HG02981 (cell line): ENCODE measurements around the gene IPMK.
"Not testable (repeated sequence)": the region's sequence is repeated elsewhere in the genome, so short reads cannot be mapped to it uniquely, and the experiment has no call there.

ENCODE experiments used
- ATAC-seq: cut with Tn5 transposase; IDR thresholded peaks from one replicate; pipeline ENCODE4 v1.9.1; 2021; ENCODE audit warnings: mild to moderate bottlenecking, moderate library complexity; ENCODE audit not compliant: unreplicated experiment

Gene IPMK

DNA sequence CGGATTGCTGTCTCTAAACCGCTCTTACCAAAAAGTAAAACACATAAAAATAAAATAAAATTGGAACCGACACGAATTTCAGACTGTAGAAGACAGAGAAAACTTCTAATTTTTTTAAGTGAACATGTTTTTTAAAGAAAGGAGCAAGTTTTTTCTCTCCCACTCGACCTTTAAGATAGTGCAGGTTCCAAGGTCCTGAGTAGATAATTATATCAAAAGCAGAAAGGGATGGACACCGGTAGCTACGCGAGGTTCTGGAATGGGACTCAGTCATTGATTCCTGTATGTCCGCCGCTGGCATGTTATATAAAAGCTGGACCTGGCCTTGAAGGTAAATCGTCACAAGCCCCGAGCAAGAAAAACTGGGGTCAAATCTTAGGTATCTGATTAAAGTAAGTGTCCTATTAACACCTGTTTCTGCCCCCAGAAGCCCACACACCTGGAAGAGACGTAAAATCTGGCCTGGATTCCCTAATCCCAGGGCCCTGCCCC, 806 bp upstream of the IPMK start:
- peak; percentile 0 for ATAC-seq

DNA sequence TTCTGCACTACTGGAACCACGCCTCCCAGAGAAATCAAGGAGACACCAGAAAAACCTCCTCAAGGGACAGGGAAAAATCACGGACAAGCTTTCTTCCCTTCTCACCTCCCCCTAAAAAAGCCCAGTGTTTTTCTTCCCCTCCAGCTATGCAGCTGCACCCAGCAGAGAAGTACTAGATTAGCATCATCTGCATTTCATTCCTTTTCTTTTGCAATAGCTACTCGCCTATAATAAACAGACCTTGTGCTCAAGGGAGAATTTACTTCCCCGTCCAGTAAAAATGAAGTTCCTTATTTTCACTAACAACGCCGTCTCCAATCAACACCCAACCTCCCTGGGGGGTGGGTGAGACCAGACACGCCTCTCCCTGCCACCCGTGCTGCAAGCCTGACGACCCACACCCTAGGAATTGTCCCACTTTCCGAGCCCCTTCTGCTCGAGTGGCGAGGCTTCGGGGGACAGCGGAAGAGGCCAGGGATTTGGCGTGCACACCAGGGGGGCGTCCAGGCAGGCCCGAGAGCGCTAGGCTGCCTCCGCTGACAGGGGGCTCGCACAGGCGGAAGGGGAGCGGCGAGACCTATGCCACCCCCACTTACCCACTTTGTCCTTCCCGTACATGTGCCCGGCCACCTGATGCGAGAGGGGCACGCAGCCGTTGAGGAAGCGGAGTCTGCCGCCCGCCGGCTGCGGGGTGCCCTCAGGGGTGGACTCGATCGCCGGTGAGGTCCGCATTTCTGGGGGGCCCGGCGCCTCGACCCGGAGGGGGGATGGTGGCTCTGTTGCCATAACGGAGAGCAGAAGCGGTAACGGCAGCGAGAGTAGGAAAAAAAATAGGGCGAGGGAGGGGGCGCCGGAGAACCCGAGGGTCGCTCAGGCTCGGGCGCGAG, 625 bp downstream of the IPMK start:
- ATAC-seq: no peak

DNA sequence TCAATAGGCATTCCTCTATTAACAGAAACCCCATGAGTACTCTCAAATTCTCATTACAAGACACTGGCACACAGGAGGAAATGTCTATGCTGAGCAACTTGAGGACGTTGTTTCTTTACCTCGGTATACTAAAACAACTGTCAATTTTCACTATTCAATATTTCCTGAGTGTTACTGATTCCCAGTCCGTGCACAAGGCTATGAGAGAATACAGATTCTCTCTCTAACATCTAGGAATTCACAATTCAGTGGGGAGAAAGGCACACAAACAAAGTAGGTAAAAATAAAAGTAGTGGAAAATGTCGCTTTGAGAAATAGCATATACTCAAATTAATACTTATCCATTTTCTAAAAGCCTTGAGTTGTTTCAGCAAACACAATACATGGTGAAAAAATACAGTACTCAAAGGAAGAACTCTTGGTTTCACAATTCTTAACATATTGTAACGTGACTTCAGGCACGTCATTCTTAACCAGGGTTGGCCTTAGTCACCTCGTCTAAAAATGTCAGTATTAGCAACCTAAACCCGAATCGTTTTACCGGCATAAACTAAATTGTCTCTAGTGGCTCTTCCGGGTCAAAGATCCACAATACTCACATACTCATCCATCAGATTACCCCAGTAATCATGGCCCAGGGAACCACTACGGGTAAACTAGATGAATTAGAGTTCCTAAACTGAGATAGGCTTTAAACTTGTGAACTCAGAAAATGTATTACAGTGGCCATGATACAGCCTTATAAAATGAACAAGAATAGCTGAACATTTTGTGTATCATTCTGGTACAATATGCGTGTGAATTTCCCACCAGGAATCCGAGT, 1.5 kb downstream of the IPMK start:
- peak; percentile 17 for ATAC-seq

DNA sequence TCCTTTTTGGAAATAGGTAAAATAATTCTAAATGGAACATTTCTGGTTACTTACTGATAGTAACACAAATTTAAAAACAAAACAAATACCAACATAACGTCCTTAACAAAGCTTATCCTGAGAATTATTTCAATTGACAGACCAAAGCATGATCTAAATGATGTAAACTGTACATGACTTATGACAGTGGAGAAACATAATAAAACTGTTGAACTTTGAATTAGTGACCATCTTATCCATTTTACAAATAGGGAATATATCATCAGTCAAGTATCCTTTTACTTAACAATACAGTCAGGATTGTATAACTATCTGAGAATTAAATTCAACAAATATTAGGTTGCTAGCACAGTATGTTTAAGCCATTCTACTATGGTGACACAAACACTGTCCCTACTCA, 2.4 kb downstream of the IPMK start:
- ATAC-seq: no peak

DNA sequence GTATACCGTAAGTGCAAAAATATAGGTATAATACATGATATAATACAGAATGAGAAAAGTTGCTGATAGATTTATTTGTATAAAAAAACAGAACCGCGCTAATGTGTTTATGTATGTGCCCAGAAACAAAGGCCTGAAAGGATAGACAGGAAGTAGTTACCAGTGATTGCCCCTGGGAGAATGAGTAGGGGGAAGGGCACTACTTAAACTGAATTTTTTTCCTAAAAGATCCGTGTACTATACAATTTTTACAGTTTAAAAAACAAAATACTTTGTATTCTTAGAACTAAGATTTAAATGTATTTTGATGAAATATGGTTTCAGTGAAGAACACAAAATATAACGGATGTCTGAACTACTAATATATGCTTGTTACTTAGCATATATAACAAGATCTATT, 2.9 kb downstream of the IPMK start:
- ATAC-seq: no peak

DNA sequence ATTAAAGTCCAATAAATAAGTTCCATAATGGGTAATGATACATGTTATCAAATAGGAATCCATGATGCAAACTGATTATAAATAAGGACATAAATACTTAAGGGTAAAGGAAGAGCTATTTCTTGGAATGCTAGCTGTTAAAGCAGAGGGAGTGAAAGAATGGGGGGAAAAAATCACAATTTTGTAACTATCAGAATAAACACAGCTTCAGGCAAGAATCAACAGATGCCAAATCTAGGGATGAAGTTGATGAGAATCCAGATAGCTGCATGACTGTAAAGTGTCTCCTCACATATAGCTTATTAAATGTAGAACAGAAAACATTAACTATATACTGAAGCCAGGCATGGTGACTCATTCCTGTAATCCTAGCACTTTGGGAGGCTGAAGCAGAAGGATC, 4.9 kb downstream of the IPMK start:
- ATAC-seq: no peak

DNA sequence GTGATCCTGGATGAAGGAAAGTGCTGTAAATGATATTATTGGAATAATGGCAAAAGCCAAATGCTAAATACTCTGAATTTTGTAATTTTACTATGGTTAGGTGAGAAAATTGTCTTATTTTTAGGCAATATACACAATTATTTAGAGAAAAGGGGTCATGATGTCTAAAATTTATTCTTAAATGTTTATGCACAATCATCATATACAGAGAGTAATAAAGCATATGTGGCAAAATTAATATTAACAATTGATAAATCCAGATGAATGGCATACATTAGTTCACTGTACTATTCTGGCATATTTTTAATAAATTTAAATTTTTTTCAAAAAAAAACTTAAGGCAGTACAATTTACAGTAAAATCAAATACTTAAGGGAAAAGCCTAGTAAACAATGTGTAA, 7.4 kb downstream of the IPMK start:
- ATAC-seq: no peak

DNA sequence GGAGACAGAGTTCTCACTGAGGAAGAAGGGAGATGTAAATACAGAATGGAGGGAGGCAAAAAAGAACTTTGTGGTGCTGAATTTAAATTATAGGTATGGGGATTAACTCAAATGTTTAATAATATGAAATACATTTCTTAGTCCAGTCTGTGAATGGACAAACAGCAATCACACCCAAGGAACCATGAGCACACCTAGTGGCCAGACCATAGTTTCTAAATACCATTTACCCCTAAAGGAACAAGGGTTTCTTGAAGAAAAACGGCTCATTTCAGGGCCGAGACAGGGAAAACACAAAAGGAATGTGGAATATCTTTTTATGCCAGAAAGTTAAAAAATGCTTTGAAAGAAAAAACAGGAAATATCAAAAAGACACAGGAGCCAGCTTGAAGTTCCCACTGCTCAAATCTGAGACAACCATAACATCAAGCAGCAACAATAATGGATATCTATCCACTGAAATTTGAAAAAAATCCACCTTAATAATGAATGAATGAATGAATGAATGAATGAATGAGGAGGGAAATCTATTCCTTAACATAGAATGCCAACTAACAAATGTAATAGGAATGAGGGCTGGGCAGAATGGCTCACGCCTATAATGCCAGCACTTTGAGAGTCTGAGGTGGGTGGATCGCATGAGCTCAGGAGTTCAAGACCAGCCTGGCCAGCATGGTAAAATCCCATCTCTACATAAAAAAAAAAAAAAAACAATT, 8.6 kb downstream of the IPMK start:
- ATAC-seq: no peak

DNA sequence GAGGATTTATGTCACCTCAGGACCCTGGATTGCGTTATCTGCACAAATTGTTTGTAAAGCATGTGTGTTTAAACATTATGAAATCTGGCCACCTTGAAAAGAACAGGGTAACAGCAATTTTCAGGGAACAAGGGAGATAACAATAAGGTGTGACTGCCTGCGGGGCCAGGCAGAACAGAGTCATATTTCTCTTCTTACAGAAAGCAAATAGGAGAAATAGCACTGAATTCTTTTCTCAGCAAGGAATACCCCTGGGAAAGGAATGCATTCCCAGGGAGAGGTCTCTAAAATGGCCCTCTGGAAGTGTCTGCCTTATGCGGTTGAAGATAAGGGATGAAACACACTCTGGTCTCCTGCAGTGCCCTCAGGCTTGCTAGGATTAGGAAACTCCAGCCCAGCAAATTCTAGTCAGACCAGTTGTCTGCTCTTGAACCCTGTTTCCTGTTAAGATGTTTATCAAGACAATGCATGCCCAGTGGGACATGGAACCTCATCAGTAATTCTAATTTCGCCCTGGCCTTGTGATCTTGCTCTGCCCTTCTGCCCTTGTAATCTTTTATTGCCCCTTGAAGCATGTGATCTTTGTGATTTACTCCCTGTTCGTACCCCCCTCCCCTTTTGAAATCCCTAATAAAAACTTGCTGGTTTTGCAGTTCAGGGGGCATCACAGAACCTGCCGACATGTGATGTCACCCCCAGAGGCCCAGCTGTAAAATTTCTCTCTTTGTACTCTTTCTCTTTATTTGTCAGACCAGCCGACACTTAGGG, 11.5 kb downstream of the IPMK start:
- not testable (repeated sequence) for ATAC-seq

DNA sequence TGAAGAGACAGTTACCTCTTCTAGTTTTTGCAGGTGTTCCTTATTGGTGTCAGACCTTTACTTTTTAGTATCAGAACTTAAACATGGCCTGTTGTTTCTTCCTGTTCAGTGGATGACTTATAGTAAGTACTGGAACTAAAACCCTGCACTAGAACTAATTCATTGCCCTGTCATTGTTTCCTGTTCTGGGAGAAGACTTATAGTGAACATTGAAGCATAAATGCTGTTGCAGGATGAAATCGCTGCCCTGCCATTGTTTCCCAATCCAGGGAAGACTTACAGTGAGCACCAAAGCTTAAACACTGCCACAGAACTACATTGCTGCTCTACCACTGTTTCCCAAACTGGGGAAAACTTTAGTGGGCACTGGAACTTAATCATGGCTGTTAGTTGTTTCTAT, 13.1 kb downstream of the IPMK start:
- no peak for ATAC-seq

DNA sequence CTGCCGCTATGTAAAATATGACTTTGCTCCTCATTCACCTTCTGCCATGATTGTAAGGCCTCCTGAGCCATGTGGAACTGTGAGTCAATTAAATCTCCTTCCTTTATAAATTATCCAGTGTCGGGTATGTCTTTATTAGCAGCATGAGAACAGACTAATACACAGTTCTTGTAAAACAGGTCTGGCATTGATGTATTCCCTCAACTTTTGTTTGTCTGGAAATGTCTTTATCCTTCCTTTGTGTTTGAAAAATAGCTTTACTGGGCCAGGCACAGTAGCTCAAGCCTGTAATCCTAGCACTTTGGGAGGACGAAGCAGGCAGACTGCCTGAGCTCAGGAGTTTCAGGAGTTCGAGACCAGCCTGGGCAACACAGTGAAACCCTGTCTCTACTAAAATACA, 14.5 kb downstream of the IPMK start:
- no peak for ATAC-seq

DNA sequence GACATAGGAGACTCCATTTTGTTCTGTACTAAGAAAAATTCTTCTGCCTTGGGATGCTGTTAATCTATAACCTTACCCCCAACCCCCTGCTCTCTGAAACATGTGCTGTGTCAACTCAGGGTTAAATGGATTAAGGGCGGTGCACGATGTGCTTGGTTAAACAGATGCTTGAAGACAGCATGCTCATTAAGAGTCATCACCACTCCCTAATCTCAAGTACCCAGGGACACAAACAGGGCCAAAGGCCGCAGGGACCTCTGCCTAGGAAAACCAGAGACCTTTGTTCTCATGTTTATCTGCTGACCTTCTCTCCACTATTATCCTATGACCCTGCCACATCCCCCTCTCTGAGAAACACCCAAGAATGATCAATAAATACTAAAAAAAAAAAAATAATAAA, 23.0 kb downstream of the IPMK start:
- ATAC-seq: not testable (repeated sequence)

DNA sequence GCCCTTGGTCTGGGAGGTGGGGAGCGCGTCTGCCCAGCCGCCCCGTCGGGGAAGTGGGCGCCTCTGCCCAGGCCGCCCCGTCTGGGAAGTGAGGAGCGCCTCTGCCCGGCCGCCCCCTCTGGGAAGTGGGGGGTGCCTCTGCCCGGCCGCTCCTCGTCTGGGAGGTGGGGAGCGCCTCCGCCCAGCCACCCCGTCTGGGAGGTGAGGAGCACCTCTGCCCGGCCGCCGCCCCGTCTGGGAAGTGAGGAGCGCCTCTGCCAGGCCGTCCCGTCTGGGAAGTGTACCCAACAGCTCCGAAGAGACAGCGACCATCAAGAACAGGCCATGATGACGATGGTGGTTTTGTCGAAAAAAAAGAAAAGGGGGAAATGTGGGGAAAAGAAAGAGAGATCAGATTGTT, 23.5 kb downstream of the IPMK start:
- not testable (repeated sequence) for ATAC-seq

DNA sequence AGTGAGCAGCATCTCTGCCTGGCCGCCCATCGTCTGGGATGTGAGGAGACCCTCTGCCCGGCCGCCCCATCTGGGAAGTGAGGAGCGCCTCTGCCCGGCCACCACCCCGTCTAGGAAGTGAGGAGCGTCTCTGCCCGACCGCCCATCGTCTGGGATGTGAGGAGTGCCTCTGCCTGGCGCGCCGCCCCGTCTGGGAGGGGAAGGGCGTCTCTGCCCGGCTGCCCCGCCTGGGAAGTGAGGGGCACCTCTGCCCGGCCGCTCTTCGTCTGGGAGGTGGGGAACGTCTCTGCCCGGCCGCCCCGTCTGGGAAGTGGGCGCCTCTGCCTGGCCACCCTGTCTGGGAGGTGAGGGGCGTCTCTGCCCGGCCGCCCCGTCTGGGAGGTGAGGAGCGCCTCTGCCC, 23.9 kb downstream of the IPMK start:
- not testable (repeated sequence) for ATAC-seq

DNA sequence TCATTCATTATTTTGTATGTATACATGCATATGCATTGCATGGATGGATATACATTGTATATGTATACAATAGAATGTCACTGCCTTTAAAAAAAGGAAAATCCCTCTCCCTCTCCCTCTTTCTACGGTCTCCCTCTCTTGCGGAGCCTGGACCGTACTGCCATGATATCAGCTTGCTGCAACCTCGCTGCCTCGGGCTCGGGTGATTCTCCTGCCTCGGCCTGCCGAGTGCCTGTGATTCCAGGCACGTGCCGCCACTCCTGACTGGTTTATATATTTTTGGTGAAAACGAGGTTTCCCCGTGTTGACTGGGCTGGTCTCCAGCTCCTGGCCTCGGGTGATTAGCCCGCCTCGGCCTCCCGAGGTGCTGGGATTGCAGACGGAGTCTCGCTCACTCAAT, 24.4 kb downstream of the IPMK start:
- no peak for ATAC-seq

DNA sequence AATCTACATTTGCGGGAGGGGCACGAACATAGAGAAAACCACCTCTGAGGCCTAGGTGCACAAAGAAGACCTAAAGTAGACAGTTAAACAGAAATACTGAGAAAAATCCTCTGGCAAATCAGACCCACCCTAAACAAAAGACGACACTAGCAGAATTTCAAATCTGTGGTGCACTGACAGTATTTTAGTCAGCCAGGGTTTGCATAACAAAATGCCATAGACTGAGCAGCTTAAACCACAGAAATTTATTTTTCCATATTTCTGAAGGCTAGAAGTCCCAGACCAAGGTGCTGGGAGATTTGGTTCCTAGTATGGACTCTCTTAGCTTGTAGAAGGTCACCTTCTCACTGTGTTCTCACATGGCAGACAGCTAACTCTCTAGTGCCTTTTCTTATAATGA, 26.3 kb downstream of the IPMK start:
- no peak for ATAC-seq

DNA sequence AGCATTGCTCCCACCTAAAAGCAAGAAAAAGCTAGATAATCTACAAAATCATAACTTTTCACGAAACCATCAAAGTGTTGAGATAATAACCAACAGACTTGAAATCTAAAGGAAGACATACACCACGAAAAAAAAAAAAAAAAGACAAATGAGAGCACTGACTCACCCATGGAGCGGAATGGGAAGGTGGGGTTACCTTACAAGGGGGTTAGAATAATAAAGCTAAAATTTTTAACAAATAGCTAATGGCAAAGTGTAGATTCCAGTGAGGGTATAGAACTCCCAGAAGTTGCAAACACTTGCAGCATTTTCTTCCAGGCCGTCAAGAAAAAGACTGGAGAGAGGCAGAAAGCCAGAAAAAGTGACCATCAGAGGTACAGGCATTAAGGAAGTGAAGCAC, 27.2 kb downstream of the IPMK start:
- ATAC-seq: no peak

DNA sequence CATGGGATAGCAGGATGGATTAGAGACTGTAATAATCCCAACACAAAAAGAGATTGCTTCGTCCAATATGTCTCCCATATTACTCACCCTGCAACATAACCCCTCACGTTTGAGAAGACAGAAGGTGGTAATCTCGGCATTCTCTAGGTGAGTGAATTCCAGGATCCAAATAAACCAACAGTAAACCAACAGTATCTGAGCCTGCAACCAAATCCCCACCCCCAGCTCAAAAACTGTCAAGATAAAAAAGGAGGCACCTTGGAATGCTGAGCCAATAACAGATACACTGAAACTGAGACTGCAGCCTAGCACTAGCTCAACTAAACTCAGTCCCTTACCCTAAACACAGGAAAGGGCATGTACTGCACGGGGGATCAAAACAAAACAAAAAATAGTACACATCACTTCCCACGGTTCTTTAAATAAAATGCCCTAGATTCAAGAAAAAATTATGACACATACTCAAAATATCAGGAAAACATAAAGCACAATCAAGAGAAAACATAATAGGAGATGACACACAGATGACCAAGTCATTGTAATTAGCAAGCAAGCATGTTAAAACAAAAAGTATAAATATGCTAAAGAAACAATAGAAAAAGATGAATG, 28.0 kb downstream of the IPMK start:
- ATAC-seq: no peak

DNA sequence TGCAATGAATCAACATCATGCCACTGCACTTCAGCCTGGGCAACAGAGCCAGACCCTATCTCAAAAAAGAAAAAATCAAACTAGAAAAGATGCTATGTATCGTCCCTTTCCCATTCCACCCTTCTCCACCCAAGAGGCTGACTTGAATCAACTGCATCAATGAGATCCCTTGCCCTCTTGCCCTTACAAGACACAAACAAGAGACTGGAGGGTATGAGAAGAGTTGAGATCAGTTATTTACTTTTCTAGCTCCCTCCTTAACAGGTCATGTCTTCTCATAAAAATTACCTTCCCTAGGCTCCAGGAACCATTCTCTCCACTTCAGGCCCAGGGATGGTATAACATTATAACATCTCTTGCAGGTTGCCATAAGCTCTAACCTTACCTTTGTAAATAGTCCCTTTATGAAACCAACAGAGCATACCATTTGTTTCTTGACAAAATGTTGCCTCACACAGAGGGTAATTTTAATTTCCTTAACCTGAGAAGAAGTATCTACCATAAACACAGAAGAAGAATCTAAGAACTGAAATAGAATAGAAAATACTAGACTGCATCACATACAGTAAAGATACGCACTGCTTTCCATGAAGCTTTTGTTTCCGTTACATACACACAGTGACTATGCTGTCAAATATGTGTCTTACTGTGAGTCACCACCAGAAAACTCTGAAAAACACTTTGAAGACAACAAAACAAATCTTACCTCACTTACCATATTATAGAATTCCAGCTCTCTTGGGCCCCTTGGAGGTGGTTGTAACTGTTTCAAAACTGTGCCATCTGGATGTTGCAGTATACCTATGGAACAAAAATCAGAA, 30.5 kb downstream of the IPMK start:
- ATAC-seq: no peak
